Erythroblast (primary cell): ENCODE data around the gene TULP4.
"Not testable (repeated sequence)": the region's sequence is repeated elsewhere in the genome, so short reads cannot be mapped to it uniquely, and the experiment has no call there.

Experiments used
- DNase-seq, 2 experiments: peaks; one replicate each; lab custom pipeline; 2025; lab: John Stamatoyannopoulos, UW
- GATA1 ChIP-seq: IDR thresholded peaks from 2 replicates; pipeline ENCODE4 v1.6.1; 2011; ENCODE audit warnings: low read depth, mild to moderate bottlenecking, control low read depth, low read length, moderate library complexity
- POLR2A ChIP-seq: IDR thresholded peaks from 2 replicates; pipeline ENCODE4 v1.6.1; 2011; ENCODE audit warnings: mild to moderate bottlenecking, low read length

TULP4 gene

GRCh38 chr6:158396136-158396535, 83.9 kb downstream of the TULP4 start:
- DNase-seq = no peak
- TF ChIP-seq GATA1 (no peak), POLR2A (no peak)

DNA sequence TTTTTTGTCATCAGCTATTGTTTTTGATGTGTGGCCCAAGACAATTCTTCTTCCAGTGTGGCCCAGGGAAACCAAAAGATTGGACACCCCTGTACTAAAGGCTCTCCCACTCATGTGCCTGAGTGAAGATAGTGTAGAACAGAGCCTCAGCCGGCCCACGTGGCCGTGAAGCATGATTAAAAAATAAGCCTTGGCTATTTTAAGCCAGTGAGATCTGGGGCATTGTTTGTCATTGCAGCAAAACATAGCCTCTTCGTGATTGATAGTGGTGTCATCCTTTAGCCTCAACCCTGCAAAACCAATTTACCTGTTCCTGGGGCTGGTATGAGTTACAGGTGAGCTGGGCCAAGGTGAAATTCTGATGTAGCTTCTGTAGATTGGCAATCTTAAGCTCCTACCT, 85.3 kb downstream of the TULP4 start:
- DNase-seq = no peak
- TF ChIP-seq GATA1 = no peak
- TF ChIP-seq POLR2A = no peak

GRCh38 chr6:158398252-158399024, 86.2 kb downstream of the TULP4 start:
- TF ChIP-seq POLR2A = no peak
- TF ChIP-seq GATA1 = no peak
- DNase-seq = no peak

DNA sequence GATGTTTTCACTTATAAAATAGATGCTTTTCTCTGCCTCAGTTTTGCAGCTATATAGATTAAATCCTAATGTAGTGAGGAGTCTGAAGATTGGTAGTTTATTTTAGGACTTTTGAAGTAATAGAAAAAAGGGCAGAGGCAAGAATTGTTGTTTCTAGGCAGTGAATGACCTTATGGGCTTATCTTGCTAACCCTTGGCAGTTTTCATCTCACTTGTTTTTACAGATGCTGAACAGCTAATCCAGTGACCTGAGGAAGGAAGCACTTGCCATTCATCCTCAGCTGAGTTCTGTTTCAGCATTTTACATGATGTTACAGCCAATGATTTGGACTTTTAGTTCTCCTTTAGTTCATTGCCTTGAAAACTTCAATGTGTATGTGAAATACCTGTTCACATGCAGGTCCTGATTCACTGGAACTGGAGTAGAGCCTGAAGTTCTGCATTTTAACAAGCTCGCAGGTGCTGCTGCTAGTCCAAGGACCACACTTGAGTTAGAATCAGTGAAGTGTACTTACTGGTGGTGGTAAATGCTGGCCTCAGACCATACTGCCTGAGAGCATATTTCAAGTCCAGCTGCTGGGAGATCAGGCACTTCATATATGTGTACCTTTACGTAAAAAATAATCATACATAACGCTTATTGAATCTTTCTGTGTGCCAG, 86.9 kb downstream of the TULP4 start:
- TF ChIP-seq GATA1 (no peak), POLR2A (no peak)
- DNase-seq = no peak

- no peak for DNase-seq
- TF ChIP-seq POLR2A = no peak
- no peak for TF ChIP-seq GATA1
These were observed 89.9 kb downstream of the TULP4 start for GRCh38 chr6:158402184-158402583.

GRCh38 chr6:158405321-158405831, 93.1 kb downstream of the TULP4 start:
- not testable (repeated sequence) for DNase-seq

- TF ChIP-seq GATA1 (no peak), POLR2A (no peak)
- no peak for DNase-seq
These were observed 93.7 kb downstream of the TULP4 start for GRCh38 chr6:158405933-158406332.

GRCh38 chr6:158406736-158407135, 94.5 kb downstream of the TULP4 start:
- TF ChIP-seq POLR2A (no peak), GATA1 (no peak)
- no peak for DNase-seq

DNA sequence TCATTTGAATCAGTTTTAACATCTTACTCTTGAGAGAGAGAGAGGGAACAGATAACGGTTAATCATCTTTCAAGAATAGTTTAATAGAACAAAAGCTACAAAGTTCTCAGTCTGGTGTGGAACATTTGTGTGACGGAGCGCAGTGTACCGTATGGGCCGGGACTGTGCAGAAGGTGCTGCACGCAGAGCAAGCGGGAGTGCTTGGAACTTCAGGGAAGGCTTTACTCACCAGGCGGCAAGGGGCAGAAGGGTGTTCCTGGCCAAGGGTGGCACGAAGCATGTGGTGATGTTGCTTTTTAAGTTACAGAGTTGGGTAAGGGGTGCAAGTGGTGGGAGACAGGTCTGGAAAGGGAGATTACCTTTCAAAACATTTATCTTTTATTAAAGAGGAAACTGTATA, 95.7 kb downstream of the TULP4 start:
- TF ChIP-seq GATA1 (no peak), POLR2A (no peak)
- DNase-seq = no peak

GRCh38 chr6:158408552-158409130, 96.4 kb downstream of the TULP4 start:
- TF ChIP-seq POLR2A (no peak), GATA1 (no peak)

GRCh38 chr6:158409451-158409850, 97.2 kb downstream of the TULP4 start:
- DNase-seq = no peak
- no peak for TF ChIP-seq GATA1
- TF ChIP-seq POLR2A = no peak

More at GRCh38 chr6:158408552-158409130, 96.4 kb downstream of the TULP4 start:
- no peak for DNase-seq

GRCh38 chr6:158410784-158411183, 98.5 kb downstream of the TULP4 start:
- no peak for TF ChIP-seq GATA1
- TF ChIP-seq POLR2A = no peak
- DNase-seq = no peak

DNA sequence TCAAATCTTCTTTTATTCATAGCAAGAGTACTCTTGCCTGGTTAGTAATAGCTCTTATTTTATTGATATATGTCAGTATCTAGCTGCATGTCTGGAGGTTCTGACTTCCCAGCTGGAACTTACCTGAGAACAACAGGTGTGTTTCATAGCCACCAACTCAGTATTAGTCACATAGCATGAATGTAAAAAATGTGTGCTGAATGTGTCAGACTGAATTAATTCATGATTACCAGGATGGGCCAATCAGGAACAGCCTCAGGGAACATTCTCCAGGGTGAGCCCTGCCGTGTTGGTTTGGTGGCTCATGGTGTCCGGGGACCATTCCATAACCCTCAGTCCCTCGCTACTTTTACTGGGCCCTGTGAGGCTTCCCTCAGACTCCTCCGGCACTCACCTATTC, 99.7 kb downstream of the TULP4 start:
- TF ChIP-seq GATA1 = no peak
- no peak for TF ChIP-seq POLR2A
- no peak for DNase-seq

GRCh38 chr6:158413028-158413427, 100.8 kb downstream of the TULP4 start:
- DNase-seq = no peak
- TF ChIP-seq POLR2A (no peak), GATA1 (no peak)
